ENCODE data around the gene PAF1.

DNA sequence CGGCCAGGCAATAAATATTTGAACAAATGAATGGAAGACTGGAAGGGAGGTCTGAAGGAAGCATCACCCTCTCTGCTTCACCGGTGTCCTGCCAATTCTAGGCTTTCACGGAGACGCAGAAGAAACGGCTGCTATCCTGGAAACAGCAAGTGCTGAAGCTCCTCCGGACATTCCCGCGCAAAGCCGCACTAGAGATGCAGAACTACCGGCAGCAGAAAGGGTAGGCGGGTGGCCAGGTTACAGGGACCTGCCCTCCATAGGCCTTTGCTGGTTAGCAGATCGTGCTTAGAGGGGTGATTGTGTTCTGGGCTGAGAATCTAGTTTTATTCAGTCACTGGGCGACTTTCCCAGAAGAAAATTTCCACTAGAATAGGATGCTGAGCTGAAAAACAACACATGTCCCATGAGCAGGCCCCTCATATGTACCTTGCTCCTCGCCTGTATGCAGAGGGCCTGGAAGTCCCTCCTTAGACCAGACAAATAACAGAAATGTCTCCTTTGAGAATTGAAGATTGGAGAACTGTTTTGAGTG lies 11.0 kb downstream of the PAF1 start:
- TF ChIP-seq POLR2A (IDR thresholded peaks at IDR 0.05; ENCODE audit: low read depth, low read length) (no peak), POLR2AphosphoS5 (IDR thresholded peaks at IDR 0.05; ENCODE audit: low read depth, low read length) (no peak)
